Endometrial microvascular endothelial cells (primary cell): Measurements from ENCODE around the gene GABBR2. TPM values are rescaled to one million over a fixed set of nuclear protein-coding genes. Genes with fewer than 3 reads are reported as not detected.

Source experiments
- in situ Hi-C: cut with HindIII; loops from 2 replicates; pipeline ENCODE4 v1.10.0; 2017; ENCODE audit warnings: low sequenced_read_pairs, low pct_unique_long_range_greater_than_20kb; ENCODE audit errors: inconsistent ontology term
- total RNA-seq: library from RNA; depleted of rRNA; stranded (reverse); fragments of >200 nt; gene quantifications from one replicate; pipeline ENCODE4 v1.2.3, GENCODE V29; 2015; ENCODE audit errors: inconsistent ontology term

Gene GABBR2
- total RNA-seq, 1 donor from 2014 or later: 17.3 TPM

DNA sequence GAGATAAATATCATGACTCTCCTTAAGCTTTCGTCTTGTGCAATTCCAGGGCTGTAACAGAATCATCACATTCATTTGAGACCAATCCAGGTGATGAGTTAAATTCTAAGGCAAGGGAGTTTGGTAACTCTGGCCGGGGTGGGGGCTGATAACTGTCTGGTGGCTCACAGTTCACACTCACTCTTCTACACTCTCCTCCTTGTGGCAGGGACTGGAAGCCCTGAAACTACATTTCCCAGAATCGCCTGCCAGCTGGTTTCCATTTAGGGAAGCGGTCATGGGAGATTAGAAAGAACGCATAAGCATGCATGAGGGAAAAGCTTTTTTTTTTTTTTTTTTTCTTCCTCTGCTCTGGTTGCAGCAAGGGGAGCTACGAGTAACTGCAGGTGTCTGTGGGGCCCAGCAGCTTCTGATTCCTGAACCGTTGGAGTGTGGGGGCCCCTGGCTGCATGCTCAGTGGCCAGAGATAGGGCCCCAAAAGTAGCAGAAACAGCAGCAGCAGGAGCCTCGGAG, 298.5 kb downstream of the GABBR2 start:
- in situ Hi-C loops: no loop called here

DNA sequence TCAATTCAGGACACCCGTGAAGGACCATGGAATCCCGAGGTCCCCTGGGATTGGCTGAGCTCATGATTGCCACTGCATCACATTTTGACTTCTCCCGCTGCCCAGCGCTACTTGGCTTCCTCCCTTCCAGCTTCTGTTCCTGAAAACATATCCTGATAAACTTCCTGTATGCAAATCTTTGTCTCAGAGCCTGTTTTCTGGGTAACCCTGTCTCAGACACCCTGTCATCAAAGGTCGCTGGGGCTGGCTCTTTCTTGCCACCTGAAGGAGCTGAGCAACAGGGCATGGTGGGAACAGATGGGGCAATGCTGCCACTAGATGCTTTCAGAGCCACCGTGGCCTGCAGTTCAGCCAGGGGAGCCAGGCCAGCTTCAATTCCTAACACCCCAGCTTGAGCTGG, 299.0 kb downstream of the GABBR2 start:
- in situ Hi-C loops: no loop called here

DNA sequence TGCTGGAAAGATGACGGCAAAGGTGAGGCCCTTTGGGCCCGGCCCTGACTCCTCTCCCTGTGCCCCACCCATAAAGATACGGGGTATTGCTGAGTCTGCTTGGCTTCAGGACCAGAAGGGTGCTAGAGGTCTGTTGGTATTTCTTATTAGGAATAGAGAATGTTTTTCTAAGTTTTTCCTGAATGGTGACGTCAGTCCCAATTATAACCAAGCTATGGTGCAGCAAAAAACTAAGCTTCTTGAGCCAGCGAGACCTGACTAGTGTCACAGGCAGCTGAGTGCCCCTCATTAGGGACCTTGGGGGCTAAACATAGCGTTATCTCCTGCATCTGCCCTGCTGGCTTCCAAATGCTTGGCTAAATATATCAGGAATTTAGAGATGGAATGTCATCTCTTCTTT, 302.3 kb downstream of the GABBR2 start:
- in situ Hi-C loops: no loop called here

DNA sequence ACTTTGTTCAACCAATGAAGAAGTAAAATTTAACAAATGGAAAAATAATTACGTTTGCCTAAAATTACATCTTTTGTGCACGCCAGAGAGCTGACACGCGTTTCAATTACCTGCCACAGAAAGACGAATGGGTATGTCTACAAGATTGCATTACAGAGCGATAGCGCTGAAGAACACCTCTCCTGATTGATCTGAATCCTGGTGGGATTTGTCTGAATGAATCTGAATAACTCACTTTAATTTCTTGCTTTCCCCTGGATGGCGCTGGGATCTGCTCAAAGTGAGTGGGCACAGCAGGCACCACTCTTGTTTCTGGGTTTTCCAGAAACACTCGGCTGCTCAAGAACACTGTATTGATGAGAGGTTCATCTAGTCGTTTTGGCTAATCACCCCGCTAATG, 304.5 kb downstream of the GABBR2 start:
- in situ Hi-C loops: no loop called here

DNA sequence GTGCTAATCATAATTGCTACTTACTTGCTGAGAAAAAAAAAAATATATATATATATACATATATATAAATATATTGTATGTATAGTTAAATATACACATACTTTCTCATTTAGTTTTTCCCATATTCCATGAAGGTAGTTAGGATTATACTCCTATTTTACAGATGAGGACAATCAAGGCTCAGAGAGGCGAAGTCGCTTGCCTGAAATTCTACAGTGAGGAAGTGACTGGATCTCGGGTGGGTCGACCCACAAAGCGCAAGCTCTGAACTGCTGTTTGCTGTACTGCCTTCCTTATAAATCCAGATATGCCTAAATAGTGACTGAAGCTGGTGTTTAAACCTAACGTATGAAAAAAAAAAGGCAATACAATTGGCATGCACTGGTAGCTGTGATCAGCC, 305.0 kb downstream of the GABBR2 start:
- in situ Hi-C loops: no loop called here

DNA sequence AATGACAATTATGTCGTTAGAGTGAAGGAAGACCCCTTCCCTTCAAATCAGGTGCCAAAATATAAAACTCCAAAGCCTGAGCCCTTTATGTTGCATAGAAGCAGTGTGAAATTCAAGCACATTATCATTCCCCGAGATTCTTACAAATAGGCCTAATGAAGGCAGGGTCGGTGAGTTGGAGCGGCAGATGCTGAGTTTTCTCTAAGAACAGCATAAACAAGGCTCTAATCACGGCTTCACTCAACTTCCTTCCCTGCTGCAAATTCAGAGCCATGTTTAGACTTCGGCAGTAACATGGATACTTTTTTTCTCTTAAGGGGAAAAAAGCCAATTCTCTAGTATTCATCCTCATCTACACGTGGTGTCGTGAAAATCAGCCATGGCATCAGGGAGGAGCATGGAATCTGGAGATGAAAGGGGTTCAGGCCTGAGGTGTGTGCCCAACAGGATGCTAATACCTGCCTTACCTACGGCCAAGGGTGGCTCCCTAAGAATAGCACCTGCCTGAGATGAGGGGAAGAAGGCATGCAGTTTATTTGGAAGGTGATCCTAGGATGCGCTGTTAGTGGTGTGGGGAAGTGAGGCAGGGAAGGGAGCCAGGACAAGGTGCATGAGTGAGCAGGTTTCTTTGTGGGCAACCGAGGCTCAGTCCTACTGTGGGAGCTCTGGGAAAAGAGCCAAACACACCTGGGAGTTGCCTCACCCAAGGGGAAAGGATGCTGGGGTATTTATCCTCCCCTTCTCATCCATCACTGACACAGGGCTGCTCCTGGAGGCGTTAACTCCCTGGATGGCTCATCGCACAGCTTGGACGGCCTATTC, 306.5 kb downstream of the GABBR2 start:
- in situ Hi-C loops: no loop called here

DNA sequence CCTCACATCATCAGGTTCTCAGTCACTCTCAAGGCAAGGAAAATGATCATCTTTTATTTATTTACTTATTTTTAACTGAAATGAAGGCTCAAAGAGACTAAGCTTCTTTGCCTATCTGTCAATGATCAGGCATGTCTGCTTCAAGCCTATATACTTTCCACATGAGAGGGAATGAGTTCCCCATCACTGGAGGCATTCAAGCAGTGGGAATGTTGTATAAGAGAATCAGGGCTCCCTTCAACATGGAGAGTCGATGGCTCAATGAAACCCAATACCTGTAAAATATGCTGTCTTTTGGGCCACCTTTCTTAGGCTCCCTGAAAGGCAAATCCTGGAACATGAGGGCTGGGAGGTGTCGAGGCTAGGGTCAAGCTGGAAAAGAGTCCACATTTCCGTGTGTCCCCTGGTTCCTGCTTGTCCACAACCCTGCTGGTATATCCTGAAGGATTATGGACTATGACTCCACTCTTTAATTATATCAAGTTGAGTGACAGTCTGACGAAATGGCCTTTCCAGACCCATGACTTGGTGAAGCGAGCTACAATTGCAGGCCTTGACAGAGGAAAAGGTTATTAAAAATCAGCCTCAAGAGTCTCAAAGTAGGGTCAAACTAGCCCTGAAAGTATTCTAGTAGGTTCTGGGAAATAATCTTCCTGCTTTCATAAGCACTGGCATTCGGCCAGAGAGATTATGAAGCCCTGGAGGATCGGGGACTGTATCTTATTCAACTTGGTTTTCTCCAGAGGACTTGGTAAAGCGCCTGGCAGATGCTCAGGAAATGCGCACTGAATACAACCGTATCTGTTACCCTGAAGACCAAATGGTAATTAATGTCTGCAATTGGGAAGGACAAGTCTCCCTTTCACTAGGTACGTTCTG, 307.4 kb downstream of the GABBR2 start:
- in situ Hi-C loops: no loop called here

DNA sequence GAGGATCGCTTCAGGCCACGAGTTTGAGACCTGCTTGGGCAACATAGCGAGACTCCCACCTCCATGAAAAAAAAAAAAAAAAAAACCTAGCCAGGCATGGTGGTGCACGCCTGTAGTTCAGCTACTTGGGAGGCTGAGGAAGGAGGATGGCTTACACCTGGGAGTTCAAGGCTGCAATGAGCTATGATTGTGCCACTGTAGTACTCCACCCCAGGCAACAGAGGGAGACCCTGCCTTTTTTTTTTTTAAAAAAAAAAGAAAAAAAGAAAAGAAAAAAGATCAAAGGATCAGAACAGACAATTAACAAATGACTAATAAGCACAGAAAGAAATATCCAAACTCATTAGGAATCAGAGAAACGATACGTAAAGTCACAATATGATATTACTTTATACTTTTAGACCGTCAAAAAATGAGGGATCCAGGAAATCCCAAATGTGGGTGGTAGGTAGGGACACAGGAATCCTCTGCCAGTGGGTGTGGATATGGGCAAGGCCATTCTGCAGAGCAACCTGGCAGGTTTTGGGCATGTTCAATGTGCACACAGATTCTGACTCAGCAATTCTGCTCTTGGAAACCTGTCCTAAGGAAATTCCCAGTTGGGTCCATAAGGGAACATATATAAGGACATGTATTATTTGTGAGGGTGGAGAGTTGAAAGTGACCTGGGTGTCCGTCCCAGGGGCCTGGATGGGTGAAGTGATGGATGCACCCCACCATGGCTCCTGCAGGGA, 308.6 kb downstream of the GABBR2 start:
- in situ Hi-C loops: no loop called here

DNA sequence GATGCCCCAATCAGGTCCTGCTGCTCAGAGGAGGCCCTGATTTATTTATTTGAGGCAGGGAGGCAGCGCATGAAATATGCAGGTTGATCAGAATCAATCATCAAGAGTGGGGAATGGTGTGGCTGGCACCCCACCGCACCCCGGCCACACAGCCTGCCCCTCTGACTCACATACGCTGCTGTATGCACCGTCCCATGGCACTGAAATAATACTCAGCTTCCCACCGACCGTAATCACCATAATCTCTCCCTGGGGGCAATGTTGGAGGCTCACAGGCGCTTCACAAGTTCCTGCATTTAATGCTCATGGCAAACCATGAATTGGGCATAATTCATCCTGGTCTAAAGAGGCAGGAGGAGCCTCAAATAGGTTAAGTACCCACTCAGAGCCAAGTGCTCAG, 312.1 kb downstream of the GABBR2 start:
- in situ Hi-C loops: no loop called here

DNA sequence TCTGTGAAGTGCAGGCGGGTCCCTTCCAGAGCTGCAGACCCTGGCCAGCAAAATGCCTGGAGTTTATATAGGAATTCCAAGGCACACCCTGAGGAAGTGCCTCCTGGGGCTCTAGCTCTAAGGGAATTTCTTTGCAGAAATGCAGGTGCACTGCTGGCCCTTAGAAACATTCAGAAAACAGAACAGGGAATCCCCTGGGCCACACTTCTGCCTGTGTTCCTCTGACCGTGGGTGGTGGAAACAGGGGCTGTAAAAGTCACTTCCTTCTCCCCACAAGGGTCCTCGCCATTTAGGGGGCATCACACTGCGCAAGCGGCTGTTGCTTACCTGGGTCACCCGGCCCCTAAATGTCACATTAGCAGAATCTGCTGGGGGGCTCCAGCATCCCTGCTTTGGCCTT, 312.5 kb downstream of the GABBR2 start:
- in situ Hi-C loops: no loop called here

DNA sequence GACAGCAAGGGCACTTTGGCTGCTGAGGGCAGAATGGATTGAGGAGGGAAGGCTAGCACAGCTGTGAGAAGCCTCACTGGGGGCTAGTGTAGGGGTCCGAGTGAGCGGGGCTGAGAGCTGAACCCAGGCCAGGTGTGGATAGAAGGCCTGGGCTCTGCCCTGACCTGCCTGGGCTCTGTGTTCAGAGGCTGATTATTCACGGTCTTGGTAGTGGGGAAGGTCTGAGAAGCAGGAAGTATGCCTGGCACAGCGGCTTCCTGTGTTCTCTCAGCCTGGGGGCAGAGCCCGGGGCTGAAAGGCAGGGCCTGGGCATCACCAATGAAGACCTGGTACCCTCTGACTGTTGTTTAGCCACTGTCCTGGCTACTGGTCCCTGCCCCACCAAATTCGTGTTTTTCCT, 316.9 kb downstream of the GABBR2 start:
- in situ Hi-C loops: no loop called here

DNA sequence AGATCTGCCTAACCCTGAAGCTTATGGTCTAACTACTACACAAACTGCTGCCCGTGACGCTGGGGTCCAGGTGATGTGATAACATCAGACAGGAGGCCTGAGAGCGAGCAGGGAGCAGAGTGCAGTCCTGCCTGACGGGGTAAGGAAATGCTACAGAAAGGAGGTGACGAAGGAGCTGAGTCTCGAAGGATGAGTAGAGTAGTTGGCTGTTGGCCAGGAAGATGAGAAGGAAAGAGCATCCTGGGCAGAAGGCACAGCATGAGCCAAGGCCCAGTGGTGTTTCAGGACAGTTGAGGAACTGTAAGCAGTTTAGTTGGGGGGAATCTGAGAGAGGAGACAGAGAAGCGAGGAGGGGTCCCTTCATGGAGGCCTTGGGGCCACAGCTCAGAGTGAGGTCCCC, 317.3 kb downstream of the GABBR2 start:
- in situ Hi-C loops: no loop called here

DNA sequence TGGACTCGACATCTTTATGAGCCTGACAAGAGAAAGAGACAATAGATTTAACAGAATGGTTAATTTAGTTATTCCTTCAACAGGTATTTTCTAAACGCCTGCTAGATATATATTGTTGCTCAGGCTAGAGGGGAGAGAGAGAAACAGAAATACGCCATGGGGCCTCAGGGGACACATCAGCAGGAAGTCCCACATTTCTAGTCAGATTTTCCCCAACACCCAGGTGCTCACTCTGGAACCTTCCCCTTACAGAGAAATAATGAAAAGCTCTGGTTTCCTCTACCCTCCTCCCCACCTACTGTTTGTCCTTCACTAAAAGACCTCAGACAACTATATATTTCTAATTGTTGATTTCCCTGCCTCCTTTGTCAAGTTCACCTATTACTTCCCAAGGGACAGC, 323.0 kb downstream of the GABBR2 start:
- in situ Hi-C loops: no loop called here

DNA sequence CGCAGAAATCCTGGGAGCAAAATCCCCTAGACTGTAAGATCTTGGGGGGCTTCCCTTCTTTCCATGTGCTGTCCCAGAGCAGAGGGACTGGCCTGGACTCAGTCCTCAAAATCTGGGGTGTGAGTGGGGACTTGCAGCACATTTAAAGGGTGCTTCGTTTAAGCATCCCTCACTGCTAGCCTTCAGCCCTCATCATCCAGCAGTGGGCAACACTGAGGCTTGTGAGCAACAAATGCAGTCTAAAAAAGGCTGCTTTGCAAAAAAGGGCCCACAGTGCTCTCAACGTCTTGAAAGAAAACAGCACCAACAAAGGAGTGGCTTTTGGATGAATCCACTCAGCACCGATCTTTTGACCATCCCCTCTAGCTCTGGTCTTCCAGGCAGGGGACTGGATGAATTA, 325.0 kb downstream of the GABBR2 start:
- in situ Hi-C loops: no loop called here

DNA sequence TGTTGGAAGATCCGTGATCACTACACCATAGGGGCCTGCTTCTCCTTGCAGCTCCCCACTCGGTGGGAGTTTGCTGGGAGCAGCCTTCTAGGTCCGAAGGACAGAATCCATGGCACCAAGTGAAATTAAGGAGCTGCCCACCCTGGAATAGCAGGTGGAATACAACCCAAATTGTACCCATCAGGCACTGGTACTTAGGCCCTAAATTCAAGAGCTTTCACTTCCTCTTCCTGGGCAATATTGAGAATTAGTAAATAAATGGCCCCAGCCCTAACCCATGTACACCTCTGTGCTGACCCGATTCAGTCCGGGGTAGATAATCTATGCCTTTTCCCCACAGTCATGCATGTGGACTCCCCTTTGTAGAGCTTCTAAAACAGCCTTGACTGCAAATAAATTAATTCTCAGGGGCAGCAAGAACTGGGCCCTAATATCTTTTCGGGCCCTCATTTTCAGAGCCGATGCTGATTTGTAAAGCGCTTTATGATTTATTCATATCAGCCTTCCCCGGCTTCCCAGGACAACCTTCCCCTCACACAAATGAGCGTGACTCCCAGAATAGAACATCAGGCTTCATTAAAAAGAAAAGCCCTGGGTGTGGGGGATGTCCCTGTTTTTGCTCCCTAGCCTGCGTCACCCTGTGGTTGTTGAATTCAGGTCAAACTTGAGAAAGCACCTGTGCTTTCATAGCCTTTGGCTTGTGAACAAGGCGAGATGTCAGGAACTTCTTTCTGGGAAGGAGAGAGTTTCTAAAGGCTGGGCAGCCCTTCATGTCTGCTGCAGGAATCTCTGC, 327.2 kb downstream of the GABBR2 start:
- in situ Hi-C loops: no loop called here

DNA sequence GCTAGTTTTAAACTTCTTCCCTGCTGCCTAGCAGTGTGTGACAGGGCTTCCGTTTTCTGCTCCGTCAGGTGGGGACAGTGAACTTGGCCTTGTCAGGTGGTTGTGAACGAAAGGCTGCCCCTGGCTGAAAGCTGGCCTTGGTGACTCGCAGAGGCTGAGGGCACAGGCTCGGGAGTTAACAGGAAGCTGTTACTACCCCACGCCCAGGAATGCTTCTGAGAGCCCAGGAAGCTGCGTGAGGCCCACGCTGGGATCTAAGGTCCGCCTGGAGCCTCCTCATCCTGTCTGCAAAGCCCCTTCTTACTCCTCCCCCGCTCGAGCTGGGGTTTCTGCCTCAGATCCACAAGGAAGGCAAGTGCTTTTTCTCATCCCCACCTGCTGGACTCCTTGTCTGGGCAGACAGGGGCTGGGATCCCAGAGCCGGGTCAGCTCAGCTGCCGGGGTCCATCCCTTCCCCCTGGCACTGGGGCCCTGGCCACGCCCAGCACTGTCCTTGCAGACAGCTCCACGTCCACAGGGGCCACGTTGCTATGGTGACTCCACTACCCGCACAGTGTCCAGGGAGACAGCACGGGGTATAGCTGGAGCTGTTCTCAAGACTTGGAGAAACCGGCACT, 328.6 kb downstream of the GABBR2 start:
- in situ Hi-C loops: no loop called here

DNA sequence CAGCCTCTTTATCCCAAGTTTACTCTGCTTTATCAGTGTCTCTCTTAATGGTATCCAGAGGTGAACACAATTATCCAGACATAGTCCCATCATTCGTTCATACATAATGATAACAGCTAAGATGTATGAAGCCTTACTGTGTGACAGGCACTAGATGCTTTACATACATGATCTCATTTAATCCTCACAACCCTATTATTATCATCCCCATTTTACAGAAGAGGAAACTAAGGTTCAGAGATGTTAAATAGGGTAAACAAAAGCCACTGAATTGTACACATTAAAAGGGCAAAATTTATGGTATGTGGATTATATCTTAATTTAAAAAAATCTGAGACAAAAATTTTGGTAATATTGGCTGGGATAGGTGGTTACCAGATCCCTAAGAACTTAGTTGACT, 329.2 kb downstream of the GABBR2 start:
- in situ Hi-C loops: no loop called here

DNA sequence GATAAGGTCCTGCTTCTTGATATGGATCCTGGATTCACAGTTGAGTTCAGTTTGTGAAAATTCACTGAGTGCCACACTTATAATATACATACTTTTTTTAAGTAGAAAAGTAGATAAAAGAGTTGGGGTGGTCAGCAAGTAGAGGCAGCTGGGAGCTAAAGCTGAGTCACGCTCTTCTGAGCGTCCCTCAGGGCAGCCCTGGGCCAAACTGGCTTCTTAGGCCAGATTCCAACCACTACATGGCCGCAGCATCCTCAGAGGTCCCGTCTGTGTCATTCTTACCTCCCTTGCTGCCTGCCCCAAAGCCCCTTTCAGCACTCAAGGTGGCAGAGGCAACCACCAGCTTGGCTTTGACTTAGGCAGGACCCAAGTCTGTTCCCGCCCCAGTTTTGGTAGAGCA, 329.9 kb downstream of the GABBR2 start:
- in situ Hi-C loops: no loop called here
